ENCODE results near the gene UNC13D. TPM values are rescaled to one million over a fixed set of nuclear protein-coding genes. Genes with fewer than 3 reads are reported as not detected.
"Not testable (repeated sequence)": the region's sequence is repeated elsewhere in the genome, so short reads cannot be mapped to it uniquely, and the experiment has no call there.

The UNC13D gene
- total and polyA plus RNA-seq, 10 donors = 36.4 to 187 (median 120) TPM

DNA sequence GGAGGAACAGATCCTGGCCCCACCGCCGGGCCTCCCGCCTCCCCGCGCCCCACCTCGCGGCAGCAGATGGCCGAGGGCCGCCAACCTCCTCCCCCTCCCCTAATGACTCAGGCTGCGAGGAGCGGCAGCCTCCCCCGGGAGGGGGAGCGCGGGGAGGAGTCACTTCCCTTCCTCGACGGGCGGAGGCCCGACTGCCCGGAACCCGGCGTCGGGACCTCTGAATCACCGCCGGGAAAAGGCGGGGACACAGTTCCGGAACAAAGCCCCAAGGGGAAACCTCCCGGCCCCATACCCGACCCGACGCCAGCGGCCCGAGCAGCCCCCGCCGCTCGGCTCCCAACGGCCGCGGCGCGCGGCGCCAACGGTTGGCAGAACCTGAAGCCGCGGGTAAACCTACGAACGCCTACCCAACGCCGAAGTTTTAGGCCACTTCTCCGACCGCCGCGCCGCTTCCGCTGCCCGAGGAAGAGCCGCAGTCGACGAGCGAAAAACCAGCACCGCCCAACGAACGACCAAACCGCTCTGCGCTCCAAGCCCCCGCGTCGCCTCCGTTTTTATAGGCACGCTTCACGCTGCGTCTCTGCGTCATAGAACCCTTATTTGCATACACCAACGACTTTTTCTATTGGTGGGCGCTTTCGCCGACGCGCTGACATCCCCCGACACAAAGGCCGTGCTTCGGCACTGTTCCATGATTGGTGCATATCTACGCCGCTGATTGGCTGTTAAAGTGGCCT, 64.8 kb downstream of the UNC13D start:
- Histone ChIP-seq H3K36me3 (peaks cover 0 to 47% (median 31%) of the 10 kb centered on the region in 6 donors), H3K4me3 (peak overlapping the region; percentile 70 to 99 (median 92)), H3K4me1 (peaks cover 46 to 86% (median 70%) of the 10 kb centered on the region in 6 donors), H3K27ac (peak overlapping the region; percentile 97 to 100 (median 98)), H3K9me3 (no peaks in the 10 kb centered on the region), H3K27me3 (replicated peaks in 1 of 7) (no peaks in the 10 kb centered on the region)
- 0 to 1% (median 0%) methylated on average over 29 to 84 of the region's 84 CpGs for WGBS, 5 donors
- peak; percentile 97 for DNase-seq
- TF ChIP-seq, protein P1, sequence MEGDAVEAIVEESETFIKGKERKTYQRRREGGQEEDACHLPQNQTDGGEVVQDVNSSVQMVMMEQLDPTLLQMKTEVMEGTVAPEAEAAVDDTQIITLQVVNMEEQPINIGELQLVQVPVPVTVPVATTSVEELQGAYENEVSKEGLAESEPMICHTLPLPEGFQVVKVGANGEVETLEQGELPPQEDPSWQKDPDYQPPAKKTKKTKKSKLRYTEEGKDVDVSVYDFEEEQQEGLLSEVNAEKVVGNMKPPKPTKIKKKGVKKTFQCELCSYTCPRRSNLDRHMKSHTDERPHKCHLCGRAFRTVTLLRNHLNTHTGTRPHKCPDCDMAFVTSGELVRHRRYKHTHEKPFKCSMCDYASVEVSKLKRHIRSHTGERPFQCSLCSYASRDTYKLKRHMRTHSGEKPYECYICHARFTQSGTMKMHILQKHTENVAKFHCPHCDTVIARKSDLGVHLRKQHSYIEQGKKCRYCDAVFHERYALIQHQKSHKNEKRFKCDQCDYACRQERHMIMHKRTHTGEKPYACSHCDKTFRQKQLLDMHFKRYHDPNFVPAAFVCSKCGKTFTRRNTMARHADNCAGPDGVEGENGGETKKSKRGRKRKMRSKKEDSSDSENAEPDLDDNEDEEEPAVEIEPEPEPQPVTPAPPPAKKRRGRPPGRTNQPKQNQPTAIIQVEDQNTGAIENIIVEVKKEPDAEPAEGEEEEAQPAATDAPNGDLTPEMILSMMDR (IDR thresholded peaks at IDR 0.05 in 8 of 11, conservative IDR thresholded peaks at IDR 0.05 in 3 of 11) = peak in 2 of 11 experiments; percentile 31 to 33
- TF ChIP-seq POLR2A (IDR thresholded peaks at IDR 0.05) = peak; percentile 100
- peak; percentile 100 for TF ChIP-seq POLR2AphosphoS5 (IDR thresholded peaks at IDR 0.05)
- intact Hi-C loops (cut with DNase I; ENCODE audit: low total_unique reads) = loop anchor here (5.0 kb wide), 1 partner anchor 68 kb away; no protein-coding TSS in a partner anchor

DNA sequence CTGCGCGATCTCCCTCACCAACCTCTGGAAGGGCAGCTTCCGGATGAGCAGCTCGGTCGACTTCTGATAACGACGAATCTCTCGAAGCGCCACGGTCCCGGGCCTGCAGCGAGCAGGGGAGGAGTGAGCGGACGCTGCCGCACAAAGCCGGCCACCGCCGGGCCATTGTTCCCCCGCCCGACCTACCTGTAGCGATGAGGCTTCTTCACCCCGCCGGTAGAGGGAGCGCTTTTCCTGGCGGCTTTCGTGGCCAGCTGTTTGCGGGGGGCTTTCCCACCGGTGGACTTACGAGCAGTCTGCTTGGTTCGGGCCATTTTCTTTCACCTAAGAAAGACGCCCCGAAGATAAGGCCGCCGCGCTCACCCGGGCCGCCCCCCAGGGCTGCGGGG, 65.3 kb downstream of the UNC13D start:
- peak overlapping the region; percentile 97 to 100 (median 98) for H3K27ac ChIP-seq
- peaks cover 0 to 53% (median 32%) of the 10 kb centered on the region in 6 donors for H3K36me3 ChIP-seq
- 0 to 1% (median 0%) methylated on average over 17 to 38 of the region's 38 CpGs for WGBS, 5 donors
- H3K4me1 ChIP-seq = peaks cover 41 to 81% (median 65%) of the 10 kb centered on the region in 6 donors
- DNase-seq = no peak
- H3K27me3 ChIP-seq (replicated peaks in 1 of 7) = no peaks in the 10 kb centered on the region
- no peaks in the 10 kb centered on the region for H3K9me3 ChIP-seq
- peak overlapping the region; percentile 70 to 99 (median 92) for H3K4me3 ChIP-seq
- intact Hi-C loops (cut with DNase I; ENCODE audit: low total_unique reads) = loop anchor here (5.0 kb wide), 1 partner anchor 68 kb away; no protein-coding TSS in a partner anchor
- TF ChIP-seq, protein P1 (IDR thresholded peaks at IDR 0.05 in 8 of 11, conservative IDR thresholded peaks at IDR 0.05 in 3 of 11) = peak; percentile 14 to 67 (median 60)
- TF ChIP-seq POLR2AphosphoS5 (IDR thresholded peaks at IDR 0.05) = no peak

DNA sequence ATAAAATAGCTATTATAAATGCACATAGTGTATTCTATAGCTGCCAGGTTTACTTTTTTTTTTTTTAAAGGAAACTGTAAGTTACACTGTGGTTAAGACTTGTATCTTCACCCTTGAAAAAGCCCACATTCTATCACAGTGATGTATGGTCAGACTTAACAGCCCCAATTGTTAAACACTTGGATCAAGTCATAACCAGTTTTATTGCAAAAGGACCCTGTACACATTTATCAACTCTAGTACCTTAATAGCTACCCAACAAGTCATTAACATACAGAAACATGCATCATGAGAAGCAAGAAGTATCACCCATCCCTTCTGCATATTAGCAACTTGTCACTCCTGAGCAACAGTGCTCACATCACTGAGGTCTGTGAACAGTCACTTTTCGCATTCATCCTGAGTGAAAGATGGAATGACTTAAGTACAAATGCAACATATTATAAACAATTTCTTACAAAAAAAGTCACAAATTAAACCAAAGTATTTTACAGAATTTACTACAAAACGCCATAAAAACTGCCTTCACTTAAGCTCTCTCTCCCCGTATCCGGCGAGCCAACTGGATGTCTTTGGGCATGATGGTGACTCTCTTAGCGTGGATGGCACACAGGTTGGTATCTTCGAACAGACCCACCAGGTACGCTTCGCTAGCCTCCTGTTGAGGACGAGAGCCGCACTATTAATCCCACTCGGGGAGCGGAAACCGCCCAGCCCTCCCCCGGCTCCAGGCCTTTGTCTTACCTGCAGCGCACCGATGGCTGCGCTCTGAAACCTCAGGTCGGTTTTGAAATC, 65.9 kb downstream of the UNC13D start:
- not testable (repeated sequence) for H3K9me3 ChIP-seq; H3K27me3 ChIP-seq (replicated peaks in 1 of 7)
- WGBS, 5 donors = 1 to 2% (median 2%) methylated on average over 15 to 19 of the region's 19 CpGs
- DNase-seq = peak; percentile 2
- H3K36me3 ChIP-seq = peaks cover 0 to 54% (median 32%) of the 10 kb centered on the region in 6 donors
- H3K4me1 ChIP-seq = peaks cover 36 to 75% (median 59%) of the 10 kb centered on the region in 6 donors
- intact Hi-C loops (cut with DNase I; ENCODE audit: low total_unique reads) = loop anchor here (5.0 kb wide), 1 partner anchor 69 kb away; no protein-coding TSS in a partner anchor
- H3K4me3 ChIP-seq = peak overlapping the region; percentile 70 to 99 (median 92)
- H3K27ac ChIP-seq = peak overlapping the region; percentile 97 to 100 (median 98)
- TF ChIP-seq POLR2AphosphoS5 (IDR thresholded peaks at IDR 0.05) = peak in 1 of 3 donors; percentile 5

DNA sequence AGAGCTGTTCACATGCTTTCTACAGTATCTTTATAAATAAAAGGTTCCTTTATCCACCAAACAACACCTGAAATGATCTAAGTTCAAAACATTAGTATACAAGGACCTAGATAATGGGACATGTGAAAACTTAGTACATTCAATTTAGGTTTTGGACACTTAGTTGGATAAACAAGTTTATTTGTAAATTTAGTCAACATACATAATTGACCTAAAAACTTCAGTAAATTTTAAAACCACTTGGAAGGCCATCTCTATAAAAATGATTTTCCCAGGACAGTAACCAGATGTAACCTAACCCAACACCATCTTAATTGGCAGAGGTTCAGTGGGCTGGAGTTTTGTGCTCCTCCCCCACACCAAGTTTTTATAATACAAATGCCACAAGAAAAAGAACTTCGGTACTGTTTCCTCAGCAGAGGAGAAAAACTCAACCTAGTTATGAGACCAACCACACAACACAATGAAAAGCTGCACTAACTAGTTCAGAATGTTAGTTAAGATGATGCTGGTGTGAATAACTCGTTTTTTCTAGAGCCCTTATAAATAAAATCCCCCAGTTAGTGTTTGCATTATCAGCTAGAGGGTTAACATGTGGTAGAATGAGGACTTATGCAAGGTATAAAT, 66.8 kb downstream of the UNC13D start:
- H3K9me3 ChIP-seq = no peaks in the 10 kb centered on the region
- H3K4me1 ChIP-seq = peaks cover 32 to 66% (median 51%) of the 10 kb centered on the region in 6 donors
- peak overlapping the region in 7 of 8 donors; percentile 97 to 100 (median 99) for H3K27ac ChIP-seq
- peak overlapping the region; percentile 70 to 99 (median 92) for H3K4me3 ChIP-seq
- peaks cover 0 to 54% (median 32%) of the 10 kb centered on the region in 6 donors for H3K36me3 ChIP-seq
- intact Hi-C loops (cut with DNase I; ENCODE audit: low total_unique reads) = loop anchor here (5.0 kb wide), 1 partner anchor 70 kb away; no protein-coding TSS in a partner anchor
- H3K27me3 ChIP-seq (replicated peaks in 1 of 7) = no peaks in the 10 kb centered on the region
- DNase-seq = no peak
- TF ChIP-seq POLR2A (IDR thresholded peaks at IDR 0.05) (no peak), POLR2AphosphoS5 (IDR thresholded peaks at IDR 0.05) (no peak)
- TF ChIP-seq, protein P1 (IDR thresholded peaks at IDR 0.05 in 8 of 11, conservative IDR thresholded peaks at IDR 0.05 in 3 of 11) = no peak
- 8 to 18% (median 10%) methylated on average over 2 of the region's 2 CpGs for WGBS, 5 donors
